Measurements from ENCODE around the gene OLFM4.

OLFM4 gene

GRCh38 chr13:53064731-53065130 lies 36.1 kb downstream of the OLFM4 start:
- Histone ChIP-seq H3K4me3 (ENCODE audit: low read depth, low read length) (no peak overlapping the region), H3K27me3 (ENCODE audit: control insufficient read depth, insufficient read depth, low read length) (no peaks in the 10 kb centered on the region), H3K4me2 (ENCODE audit: low read length) (no peak overlapping the region), H3K27ac (no peak overlapping the region), H3K79me2 (no peaks in the 10 kb centered on the region), H3K9me3 (ENCODE audit: control insufficient read depth, low read length) (no peaks in the 10 kb centered on the region), H3K9ac (no peak overlapping the region), H3K4me1 (no peaks in the 10 kb centered on the region), H3K36me3 (ENCODE audit: control insufficient read depth, insufficient read depth, low read length) (no peaks in the 10 kb centered on the region), H2AFZ (no peak overlapping the region)
- no peak for TF ChIP-seq CTCF (IDR thresholded peaks at IDR 0.05)

GRCh38 chr13:53066411-53066810 lies 37.8 kb downstream of the OLFM4 start:
- no peak overlapping the region for H3K9ac ChIP-seq
- no peaks in the 10 kb centered on the region for H3K4me1 ChIP-seq
- TF ChIP-seq CTCF (IDR thresholded peaks at IDR 0.05), result no peak
- no peak overlapping the region for H3K27ac ChIP-seq
- no peak overlapping the region for H3K4me3 ChIP-seq (ENCODE audit: low read depth, low read length)
- no peaks in the 10 kb centered on the region for H3K36me3 ChIP-seq (ENCODE audit: control insufficient read depth, insufficient read depth, low read length)
- H3K27me3 ChIP-seq (ENCODE audit: control insufficient read depth, insufficient read depth, low read length), result no peaks in the 10 kb centered on the region
- no peak overlapping the region for H3K4me2 ChIP-seq (ENCODE audit: low read length)
- H3K79me2 ChIP-seq, result no peaks in the 10 kb centered on the region
- H3K9me3 ChIP-seq (ENCODE audit: control insufficient read depth, low read length), result no peaks in the 10 kb centered on the region
- no peak overlapping the region for H2AFZ ChIP-seq

GRCh38 chr13:53068585-53069520 lies 40.2 kb downstream of the OLFM4 start:
- H3K4me1 ChIP-seq, result no peaks in the 10 kb centered on the region
- no peak overlapping the region for H3K4me2 ChIP-seq (ENCODE audit: low read length)
- H3K36me3 ChIP-seq (ENCODE audit: control insufficient read depth, insufficient read depth, low read length), result no peaks in the 10 kb centered on the region
- H3K79me2 ChIP-seq, result no peaks in the 10 kb centered on the region
- no peak overlapping the region for H3K9ac ChIP-seq
- no peak for TF ChIP-seq CTCF (IDR thresholded peaks at IDR 0.05)
- no peak overlapping the region for H2AFZ ChIP-seq
- no peak overlapping the region for H3K4me3 ChIP-seq (ENCODE audit: low read depth, low read length)
- H3K9me3 ChIP-seq (ENCODE audit: control insufficient read depth, low read length), result no peaks in the 10 kb centered on the region
- H3K27ac ChIP-seq, result no peak overlapping the region
- no peaks in the 10 kb centered on the region for H3K27me3 ChIP-seq (ENCODE audit: control insufficient read depth, insufficient read depth, low read length)

GRCh38 chr13:53069800-53070199 lies 41.2 kb downstream of the OLFM4 start:
- no peaks in the 10 kb centered on the region for H3K4me1 ChIP-seq
- H2AFZ ChIP-seq, result no peak overlapping the region
- H3K79me2 ChIP-seq, result no peaks in the 10 kb centered on the region
- TF ChIP-seq CTCF (IDR thresholded peaks at IDR 0.05), result no peak
- H3K27ac ChIP-seq, result no peak overlapping the region
- no peaks in the 10 kb centered on the region for H3K27me3 ChIP-seq (ENCODE audit: control insufficient read depth, insufficient read depth, low read length)
- no peaks in the 10 kb centered on the region for H3K36me3 ChIP-seq (ENCODE audit: control insufficient read depth, insufficient read depth, low read length)
- H3K4me3 ChIP-seq (ENCODE audit: low read depth, low read length), result no peak overlapping the region
- H3K4me2 ChIP-seq (ENCODE audit: low read length), result no peak overlapping the region
- no peaks in the 10 kb centered on the region for H3K9me3 ChIP-seq (ENCODE audit: control insufficient read depth, low read length)
- H3K9ac ChIP-seq, result no peak overlapping the region

GRCh38 chr13:53073711-53074110 lies 45.1 kb downstream of the OLFM4 start:
- no peaks in the 10 kb centered on the region for H3K36me3 ChIP-seq (ENCODE audit: control insufficient read depth, insufficient read depth, low read length)
- no peaks in the 10 kb centered on the region for H3K9me3 ChIP-seq (ENCODE audit: control insufficient read depth, low read length)
- H3K4me2 ChIP-seq (ENCODE audit: low read length), result no peak overlapping the region
- no peak overlapping the region for H2AFZ ChIP-seq
- H3K79me2 ChIP-seq, result no peaks in the 10 kb centered on the region
- no peak overlapping the region for H3K9ac ChIP-seq
- no peak overlapping the region for H3K4me3 ChIP-seq (ENCODE audit: low read depth, low read length)
- H3K4me1 ChIP-seq, result no peaks in the 10 kb centered on the region
- no peak for TF ChIP-seq CTCF (IDR thresholded peaks at IDR 0.05)
- H3K27ac ChIP-seq, result no peak overlapping the region
- H3K27me3 ChIP-seq (ENCODE audit: control insufficient read depth, insufficient read depth, low read length), result no peaks in the 10 kb centered on the region

Data from parathyroid adenoma (tissue), 2 donors.